ENCODE data around the gene NCS1.
"Not testable (repeated sequence)": the region's sequence is repeated elsewhere in the genome, so short reads cannot be mapped to it uniquely, and the experiment has no call there.

Gene NCS1

DNA sequence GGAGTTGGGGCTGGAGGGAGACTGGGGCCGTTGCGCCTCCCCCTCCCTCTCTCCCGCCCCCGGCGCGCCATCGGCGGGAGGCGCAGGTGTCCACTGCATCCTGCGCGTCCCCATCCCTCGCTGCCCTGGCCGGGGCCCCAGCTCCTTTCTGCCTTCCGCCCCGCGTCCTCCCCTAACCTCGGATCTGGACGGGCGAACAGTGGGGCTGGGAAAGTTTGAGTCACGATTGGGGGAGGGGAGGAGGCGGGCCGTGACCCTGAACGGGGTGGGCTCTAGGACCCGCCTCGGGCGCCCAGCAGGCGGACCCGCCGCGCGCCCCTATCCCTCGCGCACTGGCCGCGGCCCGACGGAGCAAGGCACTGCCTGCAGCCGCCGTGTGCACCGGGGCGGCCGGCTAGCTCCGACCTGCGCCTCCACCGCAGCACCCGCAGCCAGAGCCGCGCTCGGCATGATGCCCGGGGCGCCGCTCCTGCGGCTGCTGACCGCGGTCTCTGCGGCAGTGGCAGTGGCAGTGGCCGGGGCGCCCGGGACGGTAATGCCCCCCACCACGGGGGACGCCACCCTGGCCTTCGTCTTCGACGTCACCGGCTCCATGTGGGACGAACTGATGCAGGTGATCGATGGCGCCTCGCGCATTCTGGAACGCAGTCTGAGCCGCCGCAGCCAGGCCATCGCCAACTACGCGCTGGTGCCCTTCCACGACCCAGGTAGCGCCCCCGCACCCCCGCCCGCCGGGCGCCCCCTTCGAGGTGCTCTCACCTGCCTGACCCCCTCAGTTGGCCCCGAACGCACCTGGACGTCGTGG, 93.4 kb downstream of the NCS1 start, which contains the start of gene HMCN2:
Gene HMCN2, plus strand, starts transcription at position 330 of the 805 bp plus-strand sequence. Its CDS starts 119 bp downstream, at position 449.
- DNase-seq: no peak

DNA sequence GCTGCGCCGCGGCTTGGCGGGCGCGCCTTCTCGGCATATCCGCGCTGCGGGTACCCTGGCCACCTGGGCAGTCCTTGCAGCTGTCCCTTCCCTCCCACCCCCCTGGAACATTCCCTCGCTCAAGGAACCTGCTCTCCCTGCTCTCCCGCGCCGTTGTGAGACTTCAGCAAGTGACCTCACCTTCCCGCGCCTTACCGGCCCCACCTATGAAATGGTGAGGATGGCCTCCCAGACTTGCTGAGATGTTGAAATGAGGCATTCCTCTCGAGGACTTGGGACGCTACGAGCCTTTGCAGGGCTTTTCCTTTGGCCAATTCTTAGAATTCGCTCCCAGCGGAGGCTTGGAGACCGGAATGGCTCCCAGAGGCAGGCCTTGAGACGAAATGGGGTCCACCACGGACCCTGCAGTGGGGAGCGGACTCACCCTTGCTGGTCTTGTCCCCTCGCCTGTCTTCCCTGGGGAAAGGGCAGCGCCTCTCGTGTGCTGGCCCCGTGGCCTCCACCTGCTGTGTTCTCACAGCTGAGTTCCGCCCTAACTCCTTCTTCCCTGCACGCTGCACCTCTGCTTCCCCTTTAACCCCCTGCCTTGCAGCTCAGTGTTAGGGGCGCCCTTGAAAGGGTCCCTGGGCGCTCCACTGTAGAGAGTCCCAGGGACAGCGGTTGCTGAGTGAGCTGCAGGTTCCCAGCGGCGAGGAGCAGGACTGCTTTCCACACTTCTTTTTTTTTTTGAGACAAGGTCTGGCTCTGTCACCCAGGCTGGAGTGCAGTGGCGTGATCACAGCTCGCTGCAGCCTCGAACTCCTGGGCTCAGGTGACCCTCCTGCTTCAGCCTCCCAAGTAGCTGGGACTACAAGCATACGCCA, 94.3 kb downstream of the NCS1 start:
- no peak for DNase-seq

DNA sequence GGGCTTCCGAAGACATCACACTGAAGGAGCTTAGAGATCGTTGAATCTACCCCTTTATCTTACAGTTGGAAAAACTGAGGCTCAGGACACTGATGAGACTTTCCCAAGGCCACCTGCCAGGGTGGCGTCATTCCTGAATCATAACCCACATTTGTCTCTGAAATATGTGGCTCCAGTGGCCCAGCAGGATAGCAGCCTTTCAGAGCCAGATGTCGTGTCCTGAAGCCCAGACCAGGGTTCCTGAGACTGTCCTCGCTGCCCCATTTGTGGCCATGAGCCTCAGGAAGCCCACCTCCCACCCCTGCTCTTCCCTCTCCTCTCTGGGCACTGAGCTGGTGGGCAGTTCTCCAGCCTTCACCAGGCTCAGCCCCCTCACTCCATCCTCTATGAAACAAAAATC, 95.7 kb downstream of the NCS1 start:
- DNase-seq: no peak

DNA sequence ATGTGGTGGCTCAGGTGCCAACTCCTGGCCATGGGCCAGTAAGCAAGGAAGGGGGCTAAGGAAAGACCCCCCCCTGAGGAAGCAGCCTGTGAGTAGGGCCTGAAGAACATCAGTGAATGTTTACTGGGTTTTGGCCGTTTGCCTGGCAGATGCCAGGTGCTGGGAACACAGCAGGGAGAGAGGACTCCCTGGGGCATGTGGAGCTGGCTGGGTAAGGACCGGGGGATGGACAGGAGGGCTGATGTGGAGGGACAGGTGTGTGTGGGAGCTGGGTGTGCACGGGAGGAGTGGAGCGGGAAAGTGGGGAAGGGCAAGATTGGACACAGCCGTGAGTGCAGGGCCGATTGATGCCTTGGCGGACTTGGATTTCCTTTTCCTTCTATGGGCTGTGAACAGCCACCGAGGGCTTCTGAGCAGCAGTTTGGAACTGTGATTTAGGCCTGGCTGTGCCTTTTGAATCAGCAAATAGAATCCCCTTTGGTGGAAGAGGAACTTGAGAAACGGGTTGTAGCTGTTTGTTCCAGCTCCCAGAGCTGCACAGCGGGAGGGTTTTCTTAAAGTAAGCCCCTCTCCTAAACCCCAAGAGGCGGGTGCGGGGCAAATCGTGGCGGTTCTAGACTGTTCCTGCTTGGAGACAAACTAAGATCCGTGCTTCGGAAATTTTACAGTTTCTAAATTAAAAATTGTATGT, 96.5 kb downstream of the NCS1 start:
- DNase-seq: no peak

DNA sequence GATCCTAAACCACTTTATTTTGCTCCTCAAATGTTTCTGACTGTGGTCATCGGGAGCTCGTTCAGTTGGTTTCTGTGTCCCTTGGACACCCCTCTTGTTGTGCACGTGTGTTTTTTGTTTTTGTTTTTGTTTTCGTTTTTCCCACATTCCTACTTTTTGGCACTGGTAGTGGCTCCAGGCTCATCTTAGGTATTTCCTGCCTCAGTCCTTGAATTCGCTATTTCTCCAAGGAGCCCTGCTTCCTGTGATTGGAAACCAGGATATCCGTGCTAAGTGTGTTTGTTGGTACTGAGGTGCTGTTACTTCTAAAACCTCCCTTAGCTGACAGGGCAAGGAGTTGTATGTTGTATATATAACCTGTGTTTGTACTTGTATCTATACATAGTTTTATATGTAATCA, 99.3 kb downstream of the NCS1 start:
- DNase-seq: no peak

DNA sequence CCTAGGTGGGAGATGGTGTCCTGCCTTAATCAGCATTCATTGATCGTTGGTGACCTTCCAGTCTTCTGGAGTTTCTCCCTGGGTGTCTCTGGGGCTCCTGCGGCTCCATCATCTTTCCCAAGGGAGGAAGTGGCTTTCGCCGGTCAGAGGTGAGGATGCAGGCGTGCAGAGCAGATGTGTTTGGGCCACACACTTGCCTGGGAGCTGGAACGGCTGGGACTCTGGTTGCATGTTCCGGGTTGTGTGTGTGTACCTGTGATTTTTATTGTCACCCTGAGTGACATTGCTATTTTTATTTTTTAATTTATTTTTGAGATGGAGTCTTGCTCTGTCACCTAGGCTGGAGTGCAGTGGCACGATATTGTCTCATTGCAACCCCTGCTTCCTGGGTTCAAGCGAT, 103.0 kb downstream of the NCS1 start:
- DNase-seq: no peak

DNA sequence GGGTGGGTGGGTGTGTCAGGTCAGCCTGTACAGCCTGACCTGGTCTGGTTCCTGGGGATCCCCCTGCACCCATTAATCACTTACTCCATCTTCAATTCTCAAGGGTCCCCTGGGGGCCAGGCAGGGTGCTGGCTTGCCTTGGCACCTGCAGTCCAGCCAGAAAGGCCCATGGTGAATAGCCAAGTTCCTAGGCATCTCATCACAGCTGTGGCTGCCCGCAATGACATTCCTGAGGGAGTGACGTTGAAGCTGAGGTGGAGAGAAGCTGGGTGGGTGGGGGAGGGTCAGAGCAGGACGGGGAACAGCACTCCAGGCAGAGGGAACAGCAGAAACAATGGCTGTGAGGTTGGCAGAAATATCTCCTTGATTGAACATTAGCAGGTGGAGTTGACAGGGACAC, 103.9 kb downstream of the NCS1 start:
- peak; percentile 82 for DNase-seq

DNA sequence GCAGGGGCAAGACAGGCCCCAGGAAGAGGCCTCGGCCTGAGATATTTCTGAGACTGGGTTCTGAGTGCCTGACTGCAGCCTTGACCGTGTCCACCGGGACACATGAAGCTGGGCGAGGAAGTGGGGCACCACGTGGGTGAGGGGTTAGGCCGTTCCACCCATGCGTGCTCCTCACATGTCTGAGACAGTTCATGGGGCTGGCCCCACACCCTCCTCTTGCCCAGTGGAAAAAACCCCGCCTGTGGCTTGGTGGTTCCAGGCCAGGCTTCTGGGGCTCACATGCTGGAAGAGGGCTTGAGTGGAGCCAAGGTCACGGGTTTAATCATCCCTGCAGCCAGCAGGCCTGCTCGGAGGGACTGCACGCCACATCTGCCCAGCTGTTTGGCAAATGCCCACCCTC, 104.8 kb downstream of the NCS1 start:
- no peak for DNase-seq

DNA sequence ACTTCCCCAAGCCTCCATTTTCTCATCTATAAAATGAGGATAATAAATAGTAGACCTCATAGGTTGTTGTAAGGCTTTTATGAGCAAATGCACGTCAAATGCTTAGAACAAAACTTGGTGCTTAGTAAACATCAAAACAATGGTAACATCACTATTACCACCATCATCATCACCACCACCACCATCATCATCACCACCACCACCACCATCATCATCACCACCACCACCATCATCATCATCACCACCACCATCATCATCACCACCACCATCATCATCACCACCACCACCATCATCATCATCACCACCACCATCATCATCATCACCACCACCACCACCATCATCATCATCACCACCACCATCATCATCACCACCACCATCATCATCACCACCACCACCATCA, 105.3 kb downstream of the NCS1 start:
- not testable (repeated sequence) for DNase-seq

DNA sequence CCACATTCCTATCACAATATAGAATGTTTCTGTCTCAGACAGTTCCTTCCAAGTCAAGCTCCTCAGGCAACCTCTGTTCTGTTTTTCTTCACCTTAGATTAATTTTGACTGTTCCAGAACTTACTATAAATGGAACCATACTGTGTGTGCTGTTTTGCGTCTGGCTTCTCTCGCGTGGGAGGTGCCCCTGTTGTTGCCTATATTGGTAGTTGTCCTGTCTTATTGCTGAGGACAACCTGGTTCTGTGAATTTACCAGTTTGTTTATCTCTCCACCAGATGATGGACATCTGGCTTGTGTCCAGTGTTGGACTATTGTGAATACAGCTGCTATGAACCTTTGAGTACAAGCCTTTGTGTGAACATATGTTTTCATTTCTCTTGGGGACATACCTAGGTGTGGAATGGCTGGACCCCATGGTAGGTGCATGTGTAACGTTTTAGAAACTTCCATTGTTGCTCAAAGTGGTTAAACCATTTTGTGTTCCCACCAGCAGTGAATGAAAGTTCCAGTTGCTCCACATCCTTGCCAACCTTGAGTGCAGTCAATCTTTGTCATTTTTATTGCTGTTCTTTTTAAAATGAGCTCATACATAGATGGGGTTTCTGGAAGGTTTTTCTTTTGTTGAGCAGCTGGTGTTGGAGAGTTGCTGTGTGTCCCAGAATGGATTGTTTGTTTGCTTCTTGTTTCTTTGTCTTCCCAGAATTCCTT, 111.5 kb downstream of the NCS1 start:
- DNase-seq: no peak

DNA sequence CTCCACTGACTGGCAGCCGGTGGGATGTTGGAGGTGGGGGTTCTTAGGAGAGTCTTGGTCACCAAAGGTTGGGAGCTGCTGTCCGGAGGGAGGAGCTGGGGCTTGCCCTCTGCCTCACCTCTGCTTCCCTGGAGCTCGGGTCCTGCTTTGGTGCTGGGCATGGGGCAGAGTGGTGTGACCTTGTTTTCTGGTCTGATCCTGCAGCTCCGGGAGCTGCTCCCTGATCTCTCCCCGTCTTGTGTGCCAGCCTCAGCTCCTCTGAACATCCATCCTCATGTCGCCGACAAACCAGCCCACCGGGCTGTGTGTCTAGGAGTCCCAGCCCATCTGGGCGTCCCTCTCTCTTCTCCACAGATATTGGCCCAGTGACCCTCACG, 112.0 kb downstream of the NCS1 start:
- DNase-seq: no peak

DNA sequence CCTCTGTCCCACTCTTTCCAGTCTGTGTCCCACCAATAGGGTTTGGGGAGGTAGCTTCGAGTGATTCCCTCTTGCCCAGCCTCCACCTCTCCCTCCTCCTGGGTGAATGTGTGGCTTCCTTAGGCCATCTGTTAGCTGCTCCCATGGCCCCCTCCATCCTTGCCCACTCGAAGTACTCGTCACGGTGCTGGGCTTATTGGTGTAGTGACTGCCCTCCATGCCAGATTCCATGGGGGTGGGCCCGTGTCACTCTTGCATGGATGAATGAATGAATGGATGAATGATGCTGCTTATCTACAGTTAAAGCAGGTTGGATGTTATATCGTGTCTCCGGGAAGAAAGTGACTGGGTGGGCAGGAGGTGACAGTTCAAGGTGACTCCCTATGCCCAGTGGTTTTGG, 112.5 kb downstream of the NCS1 start:
- DNase-seq: no peak

DNA sequence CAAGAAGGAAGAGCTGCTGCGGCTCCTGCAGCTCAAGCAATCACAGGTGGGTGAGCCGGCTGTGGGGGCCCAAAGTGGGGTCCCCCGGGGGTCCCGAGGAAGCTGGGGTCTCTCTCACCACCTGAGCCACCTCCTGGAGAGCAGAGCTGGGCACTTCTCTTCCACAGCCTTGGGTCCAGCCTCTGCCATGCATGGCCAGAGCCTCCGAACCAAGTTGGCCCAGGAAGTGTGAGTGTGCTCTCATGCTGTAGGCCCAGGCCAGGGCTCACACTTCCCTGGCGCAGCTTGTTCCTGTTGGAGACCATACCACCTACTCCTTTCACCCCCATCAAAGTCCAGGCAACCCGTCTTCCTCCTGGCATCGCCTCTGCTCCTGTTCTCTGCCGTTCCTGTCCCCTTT, 113.1 kb downstream of the NCS1 start:
- no peak for DNase-seq

DNA sequence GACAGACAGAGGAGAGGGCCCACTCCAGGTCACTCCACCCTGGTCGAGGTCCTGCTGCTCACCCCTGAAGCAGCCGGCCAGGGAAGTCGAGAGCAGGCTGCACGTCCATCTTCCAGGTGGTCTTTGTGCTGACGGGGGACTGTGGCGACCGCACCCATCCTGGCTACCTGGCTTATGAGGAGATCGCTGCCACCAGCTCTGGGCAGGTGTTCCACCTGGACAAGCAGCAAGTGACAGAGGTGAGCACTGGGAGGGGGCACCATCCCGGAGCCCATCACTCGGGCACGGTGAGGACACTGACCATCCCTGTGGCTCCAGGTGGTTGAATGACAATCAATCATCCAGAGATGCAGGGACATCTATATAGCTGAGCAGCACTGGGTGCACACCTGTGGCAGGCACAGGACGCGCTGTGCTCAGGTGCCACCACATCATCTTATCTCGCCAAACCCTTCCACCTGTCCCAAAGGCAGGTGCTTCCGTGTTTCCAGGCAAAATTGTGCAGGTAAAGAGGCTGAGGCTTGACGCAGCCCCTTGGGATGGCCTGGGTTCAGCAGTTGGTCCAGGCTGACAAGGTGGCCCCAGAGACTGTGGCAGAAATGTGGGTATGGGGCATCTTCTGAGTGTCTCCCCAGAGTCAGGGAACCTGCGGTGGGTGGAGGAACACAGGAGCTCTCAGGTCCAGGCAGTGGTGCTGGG, 114.0 kb downstream of the NCS1 start:
- no peak for DNase-seq

All from fibroblast of upper back skin (primary cell).